Kidney epithelial cell (primary cell): Measurements from ENCODE around the gene SIVA1. TPM values are rescaled to one million over a fixed set of nuclear protein-coding genes. Genes with fewer than 3 reads are reported as not detected.

Source experiments
- DNase-seq: peaks from one replicate; pipeline ENCODE4 v3.0.0-alpha.2; 2010; ENCODE audit warnings: low read depth
- H3K27me3 ChIP-seq: 2 replicates; pipeline ENCODE4 v1.6.0; 2011; ENCODE audit warnings: low read length; ENCODE audit not compliant: control insufficient read depth, insufficient read depth
- H3K36me3 ChIP-seq: 2 replicates; pipeline ENCODE4 v1.5.1; 2011; ENCODE audit warnings: low read length; ENCODE audit not compliant: control insufficient read depth, insufficient read depth
- H3K4me3 ChIP-seq: 2 replicates; pipeline ENCODE4 v1.5.1; 2011; ENCODE audit warnings: low read depth, mild to moderate bottlenecking, control low read depth, low read length
- total RNA-seq: library from RNA; depleted of rRNA; stranded (reverse); fragments of >200 nt; gene quantifications from 2 replicates; pipeline ENCODE4 v1.2.3, GENCODE V29; 2015
- TF ChIP-seq, protein P1 (sequence below): IDR thresholded peaks from 2 replicates; pipeline ENCODE4 v1.5.1; 2011; ENCODE audit warnings: mild to moderate bottlenecking, moderate library complexity, low read length, control low read depth, inconsistent platforms; ENCODE audit not compliant: insufficient read depth, poor library complexity, severe bottlenecking

Gene SIVA1
- total RNA-seq, 1 donor from 2014 or later = 222 TPM

DNA sequence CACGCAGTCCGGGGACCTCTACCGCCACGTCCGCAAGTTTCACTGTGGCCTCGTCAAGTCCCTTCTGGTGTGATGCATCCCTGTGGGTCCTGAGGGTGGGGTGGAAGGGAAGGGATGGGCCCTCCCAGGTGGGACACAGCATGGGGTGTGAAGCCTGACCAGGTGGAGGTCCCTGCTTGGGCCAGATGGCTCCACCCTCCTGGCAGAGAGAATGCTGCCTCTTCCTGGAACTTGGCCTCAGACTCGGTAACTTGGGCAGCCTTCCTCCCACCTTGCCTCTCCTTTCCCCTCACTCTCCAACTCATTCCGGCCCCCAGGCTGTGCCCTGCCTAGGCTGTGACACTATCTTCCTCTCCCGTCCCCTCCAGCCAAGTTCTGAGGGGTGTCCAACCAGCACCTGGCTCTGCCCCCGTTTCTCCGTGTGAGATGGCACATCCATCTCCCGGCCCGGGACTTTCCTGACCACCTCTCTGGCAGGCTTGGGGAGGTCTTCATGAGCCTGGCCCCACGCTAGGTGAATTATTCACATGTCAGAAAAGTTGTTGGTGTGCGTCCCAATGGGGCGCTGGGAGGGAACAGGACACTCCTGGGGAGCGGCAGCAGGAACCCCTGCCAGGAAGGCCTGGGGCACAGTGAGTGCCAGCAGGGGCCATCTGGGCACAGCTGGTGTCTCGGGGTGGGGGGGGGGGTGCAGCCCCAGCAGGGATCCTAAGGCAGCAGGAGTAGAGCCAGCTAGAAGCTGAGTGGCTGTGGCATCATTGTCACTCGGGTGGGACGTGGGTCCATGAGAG lies 49.6 kb downstream of the SIVA1 start:
- TF ChIP-seq, protein P1, sequence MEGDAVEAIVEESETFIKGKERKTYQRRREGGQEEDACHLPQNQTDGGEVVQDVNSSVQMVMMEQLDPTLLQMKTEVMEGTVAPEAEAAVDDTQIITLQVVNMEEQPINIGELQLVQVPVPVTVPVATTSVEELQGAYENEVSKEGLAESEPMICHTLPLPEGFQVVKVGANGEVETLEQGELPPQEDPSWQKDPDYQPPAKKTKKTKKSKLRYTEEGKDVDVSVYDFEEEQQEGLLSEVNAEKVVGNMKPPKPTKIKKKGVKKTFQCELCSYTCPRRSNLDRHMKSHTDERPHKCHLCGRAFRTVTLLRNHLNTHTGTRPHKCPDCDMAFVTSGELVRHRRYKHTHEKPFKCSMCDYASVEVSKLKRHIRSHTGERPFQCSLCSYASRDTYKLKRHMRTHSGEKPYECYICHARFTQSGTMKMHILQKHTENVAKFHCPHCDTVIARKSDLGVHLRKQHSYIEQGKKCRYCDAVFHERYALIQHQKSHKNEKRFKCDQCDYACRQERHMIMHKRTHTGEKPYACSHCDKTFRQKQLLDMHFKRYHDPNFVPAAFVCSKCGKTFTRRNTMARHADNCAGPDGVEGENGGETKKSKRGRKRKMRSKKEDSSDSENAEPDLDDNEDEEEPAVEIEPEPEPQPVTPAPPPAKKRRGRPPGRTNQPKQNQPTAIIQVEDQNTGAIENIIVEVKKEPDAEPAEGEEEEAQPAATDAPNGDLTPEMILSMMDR = no peak
- H3K27me3 ChIP-seq = no peaks in the 10 kb centered on the region
- H3K36me3 ChIP-seq = no peaks in the 10 kb centered on the region
- H3K4me3 ChIP-seq = no peak overlapping the region
- no peak for DNase-seq

DNA sequence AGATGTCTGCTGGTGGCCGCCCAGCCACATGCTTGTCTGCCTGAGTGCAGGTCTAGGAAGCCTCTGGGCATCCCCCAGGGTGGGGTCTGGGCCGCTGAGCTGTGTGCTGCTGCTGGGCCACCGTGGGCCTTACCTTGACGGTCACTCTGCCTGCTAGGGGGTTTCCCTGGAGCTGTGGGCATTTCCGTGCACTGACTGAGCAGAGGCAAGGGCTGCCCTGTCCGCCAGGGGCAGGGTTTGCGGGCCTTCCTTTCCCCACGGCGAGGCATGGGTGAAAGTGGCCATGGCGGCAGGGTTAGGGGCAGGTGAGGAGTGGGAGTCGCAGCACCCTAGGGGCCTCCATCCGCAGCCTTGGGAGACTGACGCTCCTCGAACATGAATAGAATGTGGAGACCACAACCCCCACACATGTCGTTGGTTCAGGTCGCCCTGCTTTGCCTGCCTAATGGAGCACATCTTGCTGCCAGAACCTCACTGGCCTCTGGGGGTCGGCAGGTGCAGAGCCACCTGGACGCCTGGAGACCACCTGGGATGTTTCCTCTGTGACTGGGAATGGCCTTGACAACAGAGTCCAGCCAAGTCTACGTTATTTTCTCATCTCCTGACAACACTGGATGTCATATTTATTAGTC lies 50.4 kb downstream of the SIVA1 start:
- Histone ChIP-seq H3K36me3 (no peaks in the 10 kb centered on the region), H3K27me3 (no peaks in the 10 kb centered on the region), H3K4me3 (no peak overlapping the region)
- DNase-seq = no peak
- TF ChIP-seq, protein P1 = peak; percentile 10

DNA sequence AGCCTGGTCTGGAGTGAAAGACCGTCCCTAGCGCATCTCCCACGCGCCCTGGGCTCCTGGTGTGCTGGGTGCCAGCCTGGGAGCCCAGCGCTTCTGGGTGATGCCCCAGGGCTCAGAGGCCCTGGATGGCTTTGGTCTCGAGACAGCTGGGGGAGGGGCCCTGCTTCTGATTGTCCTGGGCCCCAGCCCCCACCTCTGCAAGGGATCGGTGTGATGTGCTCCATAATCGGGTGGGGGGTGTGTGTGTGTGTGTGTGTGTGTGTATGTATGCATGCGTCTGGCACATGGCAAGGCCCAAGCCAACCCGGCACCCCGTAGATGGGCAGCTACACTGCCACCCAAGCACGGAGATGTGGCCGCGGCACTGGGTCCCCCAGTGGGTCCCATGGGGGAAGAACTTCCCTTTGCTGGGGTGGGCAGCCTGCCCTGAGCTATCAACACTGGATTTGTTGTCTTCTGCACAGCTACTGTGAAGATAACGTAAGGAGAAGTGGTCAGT lies 51.0 kb downstream of the SIVA1 start:
- H3K36me3 ChIP-seq = no peaks in the 10 kb centered on the region
- no peak for DNase-seq

DNA sequence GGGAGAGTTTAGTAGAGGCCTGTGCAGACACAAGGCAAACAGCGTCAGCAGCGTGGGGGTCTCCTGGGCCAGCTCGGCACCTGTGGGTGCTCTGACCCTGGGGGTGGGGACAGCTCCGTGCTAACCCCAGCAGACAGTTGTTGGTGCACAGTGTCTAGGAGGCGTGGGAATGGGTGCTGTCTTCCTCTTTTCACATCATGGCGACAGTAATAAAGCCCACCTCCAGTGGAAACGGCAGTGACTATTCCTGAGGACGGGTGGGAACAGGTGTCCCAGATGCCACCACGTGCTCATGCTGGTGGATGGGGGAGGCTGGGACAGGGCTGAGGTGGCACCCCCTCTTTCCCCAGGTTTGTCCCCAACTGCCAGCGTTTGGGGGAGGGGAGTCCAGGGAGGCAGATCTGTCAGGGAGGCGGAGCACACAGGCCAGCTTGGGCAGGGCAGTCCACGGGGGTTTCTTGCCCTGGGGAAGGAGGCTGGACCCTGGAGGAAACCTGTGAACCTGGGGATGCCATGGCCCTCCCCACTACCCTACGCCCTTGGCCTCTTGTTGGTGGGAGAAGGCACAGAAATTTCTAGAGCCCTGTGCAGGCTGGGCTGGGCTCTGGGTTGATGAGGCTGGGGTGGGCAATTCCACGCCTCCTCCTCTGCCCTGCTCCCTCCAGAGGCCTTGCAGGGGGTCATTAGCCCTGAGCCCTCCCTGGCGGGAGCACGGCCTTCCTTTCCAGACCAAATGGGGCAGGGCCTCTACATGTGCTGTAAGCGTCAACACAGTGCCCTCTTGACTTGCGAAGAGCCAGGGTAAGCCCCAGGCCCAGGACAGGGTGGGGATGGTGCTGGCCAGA lies 51.8 kb downstream of the SIVA1 start:
- H3K4me3 ChIP-seq = no peak overlapping the region
- H3K27me3 ChIP-seq = no peaks in the 10 kb centered on the region
- DNase-seq = no peak
- TF ChIP-seq, protein P1 = no peak
- no peaks in the 10 kb centered on the region for H3K36me3 ChIP-seq

More for the DNA sequence above, 51.0 kb downstream of the SIVA1 start:
- TF ChIP-seq, protein P1 = no peak
- H3K4me3 ChIP-seq = no peak overlapping the region
- no peaks in the 10 kb centered on the region for H3K27me3 ChIP-seq

DNA sequence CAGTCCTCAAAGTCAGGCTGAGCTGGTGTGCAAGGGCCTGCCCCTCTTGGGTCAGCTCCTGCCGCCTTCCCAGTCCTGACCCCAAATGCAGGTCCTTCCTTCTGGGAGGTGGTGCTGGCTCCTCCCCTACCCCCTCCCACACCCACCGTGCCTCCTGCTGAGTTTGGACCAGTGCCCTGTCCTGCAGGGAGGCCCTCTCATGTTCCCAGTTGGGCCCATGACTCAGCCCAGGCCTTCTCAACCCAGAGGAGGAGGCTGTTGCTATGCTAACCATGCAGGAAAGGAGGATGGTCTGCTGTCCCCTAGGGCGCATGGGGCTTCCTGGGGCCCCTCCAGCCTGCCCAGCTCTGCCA lies 52.4 kb downstream of the SIVA1 start:
- Histone ChIP-seq H3K36me3 (no peaks in the 10 kb centered on the region), H3K4me3 (no peak overlapping the region), H3K27me3 (no peaks in the 10 kb centered on the region)
- DNase-seq = no peak
- TF ChIP-seq, protein P1 = no peak
